ENCODE results near the gene SEMA4G.

The SEMA4G gene

GRCh38 chr10:101007915-101008822, 38.9 kb downstream of the SEMA4G start:
- DNase-seq, result no peak

GRCh38 chr10:101008823-101009423, 39.6 kb downstream of the SEMA4G start:
- DNase-seq, result no peak

DNA sequence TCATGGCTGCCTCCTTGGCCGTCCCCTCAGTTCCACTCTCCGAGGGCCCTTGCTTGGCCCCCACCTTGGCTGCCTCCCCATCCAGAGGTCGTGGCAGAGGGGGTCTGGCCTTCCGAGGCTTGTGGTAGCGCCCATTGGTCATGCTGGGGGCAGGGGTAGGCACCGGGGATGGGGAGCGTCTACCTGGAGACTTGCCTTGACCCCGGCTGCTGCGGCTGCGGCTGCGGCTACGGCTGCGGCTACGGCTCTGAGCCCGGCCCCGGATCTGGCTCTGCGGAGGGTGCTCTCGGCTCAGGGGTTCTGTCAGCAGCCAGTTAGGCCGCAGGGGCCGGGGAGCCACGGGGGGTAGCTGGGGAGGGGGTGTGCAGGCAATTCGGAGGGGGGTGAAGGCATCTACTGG, 41.0 kb downstream of the SEMA4G start:
- no peak for DNase-seq

DNA sequence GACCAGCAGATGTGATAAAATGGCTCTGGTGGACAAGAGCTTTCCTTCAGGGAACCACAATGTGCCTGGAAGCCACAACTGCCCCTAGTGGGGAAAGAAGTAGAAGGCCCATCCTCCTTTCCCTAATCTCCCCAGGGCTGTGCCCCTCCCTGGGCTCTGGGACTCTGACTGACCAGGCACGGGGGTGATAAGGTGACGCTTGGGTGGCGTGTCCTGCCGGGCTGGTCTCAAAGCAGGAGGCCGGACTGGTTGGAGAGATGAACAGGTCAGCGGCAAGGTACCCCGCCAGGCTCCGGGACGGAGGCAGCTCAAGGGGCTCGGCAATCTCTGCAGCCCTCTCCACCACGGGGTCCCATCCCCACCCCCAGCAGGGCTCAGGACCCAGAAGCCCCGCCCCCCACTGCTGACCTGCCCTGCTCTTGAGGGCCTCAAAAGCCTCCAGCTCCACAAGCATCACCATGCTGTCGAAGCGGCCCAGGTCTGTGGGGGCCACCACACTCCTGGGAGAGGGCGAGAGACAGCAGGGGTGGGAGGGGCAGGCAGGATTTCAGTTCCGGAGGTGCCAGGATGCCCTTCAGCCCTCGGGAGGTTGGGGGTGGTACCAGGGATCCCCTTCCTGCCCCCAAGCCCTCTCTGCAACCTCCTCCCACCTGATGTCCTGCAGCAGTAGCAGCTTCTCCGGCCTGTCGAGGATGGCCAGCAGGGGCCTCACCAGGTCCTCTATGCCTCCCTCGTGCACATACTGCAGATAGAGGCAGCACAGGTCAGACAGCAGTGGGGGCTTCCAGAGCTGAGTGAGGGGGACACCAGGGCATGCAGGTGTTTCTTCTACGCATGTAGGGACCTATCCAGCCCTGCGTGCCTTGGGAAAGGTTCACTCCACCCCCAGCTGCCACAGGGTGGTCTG, 42.5 kb downstream of the SEMA4G start:
- DNase-seq, result no peak

- DNase-seq, result peak; percentile 86
Measured at GRCh38 chr10:101012525-101013364, 43.4 kb downstream of the SEMA4G start.

DNA sequence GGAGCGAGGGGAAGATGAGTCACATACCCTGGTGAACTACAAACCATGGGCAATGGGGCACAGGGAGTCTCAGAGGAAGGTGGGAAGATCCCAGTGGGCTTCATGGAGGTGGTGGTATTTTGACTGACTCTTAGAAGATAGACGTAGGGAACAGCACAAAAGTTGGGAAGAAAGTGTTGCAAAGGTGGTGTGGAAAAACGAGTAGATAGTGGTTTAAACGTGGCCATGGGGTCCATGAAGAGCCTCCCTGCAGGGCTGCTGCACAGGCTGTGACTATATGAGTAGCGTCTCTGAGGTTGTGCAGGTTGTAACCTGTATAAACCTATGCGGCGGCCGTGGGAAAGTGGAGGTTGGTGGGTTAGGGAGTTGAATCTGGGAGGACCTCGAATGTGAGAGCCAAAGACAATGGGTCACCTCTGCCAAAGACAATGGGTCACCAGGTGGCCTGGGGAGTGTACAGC, 44.1 kb downstream of the SEMA4G start:
- no peak for DNase-seq

GRCh38 chr10:101014230-101014884, 45.1 kb downstream of the SEMA4G start:
- no peak for DNase-seq

GRCh38 chr10:101014966-101015581, 45.8 kb downstream of the SEMA4G start:
- no peak for DNase-seq

DNA sequence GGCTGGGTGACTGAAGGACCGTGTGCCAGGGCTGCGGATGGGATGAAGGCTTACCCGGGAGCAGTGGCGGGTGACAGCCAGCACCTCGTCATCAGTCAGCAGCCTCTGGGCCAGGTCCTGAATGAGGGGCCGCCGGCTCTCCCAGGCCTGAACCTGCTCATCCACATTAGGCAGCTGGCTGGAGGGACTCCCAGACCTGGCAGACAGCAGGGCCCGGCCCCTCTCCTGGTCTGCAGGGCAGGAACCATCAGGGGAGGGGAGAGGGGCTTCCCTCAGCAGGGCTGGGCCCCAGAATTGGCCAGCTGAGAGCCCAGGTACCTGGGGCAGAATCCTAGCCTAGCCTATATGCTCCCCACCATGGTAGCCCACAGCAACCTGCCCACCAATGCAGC, 46.3 kb downstream of the SEMA4G start:
- DNase-seq, result no peak

- no peak for DNase-seq
Measured at GRCh38 chr10:101016814-101017213, 47.5 kb downstream of the SEMA4G start.

DNA sequence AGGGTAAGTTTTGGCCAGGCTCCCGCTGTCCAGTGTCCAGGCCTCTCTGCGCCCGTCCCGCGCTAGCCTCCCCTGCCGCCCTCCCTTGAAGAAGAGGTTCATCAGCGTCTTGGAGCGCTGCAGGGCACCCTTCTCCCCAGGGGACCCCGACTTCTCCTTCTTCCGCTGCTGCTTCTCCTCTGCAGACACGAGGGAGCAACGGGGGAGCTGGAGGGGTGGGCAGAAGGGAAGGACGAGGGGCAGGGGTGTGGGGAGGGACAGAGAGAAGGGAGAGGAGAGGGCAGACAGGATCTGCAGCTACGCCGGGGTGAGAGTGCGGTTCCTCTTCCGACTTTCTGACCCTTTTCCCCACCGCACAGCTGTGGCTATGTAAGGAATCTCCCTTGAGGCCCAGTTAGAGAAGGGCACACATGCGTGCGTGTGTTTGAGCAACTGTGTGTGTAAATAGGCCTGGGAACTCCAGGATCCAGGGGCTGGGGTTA, 48.9 kb downstream of the SEMA4G start:
- no peak for DNase-seq

DNA sequence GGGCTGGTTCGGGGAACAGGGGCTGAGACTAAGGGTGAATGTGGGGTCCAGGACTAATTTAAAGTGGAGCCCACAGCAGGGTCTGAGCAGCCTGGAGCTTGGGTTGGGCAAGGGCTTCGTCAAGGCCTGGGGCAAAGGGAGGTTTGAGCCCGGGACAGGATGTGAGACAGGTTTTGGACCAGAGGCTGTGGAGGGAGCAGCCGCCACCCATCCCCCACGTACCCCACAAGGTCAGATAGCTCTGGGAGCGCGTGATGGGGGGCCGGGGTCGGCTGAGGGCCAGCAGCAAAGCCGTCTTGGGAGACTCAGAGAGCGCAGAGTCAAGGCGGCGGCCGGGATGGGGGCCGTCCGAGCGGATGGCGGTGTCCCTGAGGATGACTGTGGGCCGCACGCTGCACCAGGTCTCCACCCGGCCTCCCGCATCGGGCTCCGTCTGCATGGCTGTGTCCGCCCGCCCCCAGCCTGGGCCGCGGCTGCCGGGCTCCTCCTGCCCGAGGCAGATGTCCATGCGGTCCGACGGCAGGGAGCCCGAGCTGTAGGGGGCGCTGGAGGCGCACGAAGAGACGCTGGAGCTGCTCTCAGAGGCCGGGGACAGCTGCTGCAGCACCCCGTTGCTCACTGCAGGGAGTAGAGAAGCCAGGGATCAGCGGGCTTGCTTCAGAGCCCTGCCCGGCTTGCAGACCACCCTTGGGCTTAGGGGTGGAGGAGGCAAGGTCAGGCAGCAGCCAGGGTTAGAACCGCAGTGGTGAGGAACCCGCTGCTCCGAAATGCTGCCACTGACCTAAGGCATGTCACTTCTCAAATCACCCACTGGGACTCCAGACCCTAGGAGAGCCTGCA, 49.5 kb downstream of the SEMA4G start:
- peak; percentile 30 for DNase-seq

All from SHP77 treated with DMSO at 0.1 percent for 48 hours (cell line).